ENCODE data around the gene FGF14. TPM values are rescaled to one million over a fixed set of nuclear protein-coding genes. Genes with fewer than 3 reads are reported as not detected.
A peak's percentile ranks its signal among the peaks of the same experiment; 100 is the strongest.

The FGF14 gene
- total RNA-seq, 1 donor from 2014 or later: 0.06 TPM

DNA sequence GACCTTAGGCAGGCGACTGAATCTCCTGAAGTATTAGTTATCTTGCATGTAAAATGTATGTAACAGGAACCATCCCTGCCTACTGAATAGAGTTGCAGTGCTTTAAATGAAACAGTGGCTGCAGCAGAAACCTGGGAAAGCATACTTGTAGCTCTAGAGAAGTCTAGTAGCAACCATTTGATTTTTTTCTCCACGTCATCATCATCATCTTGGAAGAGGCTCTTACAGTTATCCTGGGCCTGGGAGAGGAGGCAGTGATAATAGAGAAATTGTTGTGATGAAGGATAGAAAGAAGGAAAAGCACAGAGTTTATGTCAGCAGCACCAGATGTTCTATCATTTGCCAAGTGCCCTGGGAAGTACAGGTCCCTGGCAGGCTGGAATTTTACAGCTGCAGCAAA lies 571.8 kb downstream of the FGF14 start:
- H3K4me3 ChIP-seq (ENCODE audit: low read depth, low read length): no peak overlapping the region
- TF ChIP-seq, protein P1, sequence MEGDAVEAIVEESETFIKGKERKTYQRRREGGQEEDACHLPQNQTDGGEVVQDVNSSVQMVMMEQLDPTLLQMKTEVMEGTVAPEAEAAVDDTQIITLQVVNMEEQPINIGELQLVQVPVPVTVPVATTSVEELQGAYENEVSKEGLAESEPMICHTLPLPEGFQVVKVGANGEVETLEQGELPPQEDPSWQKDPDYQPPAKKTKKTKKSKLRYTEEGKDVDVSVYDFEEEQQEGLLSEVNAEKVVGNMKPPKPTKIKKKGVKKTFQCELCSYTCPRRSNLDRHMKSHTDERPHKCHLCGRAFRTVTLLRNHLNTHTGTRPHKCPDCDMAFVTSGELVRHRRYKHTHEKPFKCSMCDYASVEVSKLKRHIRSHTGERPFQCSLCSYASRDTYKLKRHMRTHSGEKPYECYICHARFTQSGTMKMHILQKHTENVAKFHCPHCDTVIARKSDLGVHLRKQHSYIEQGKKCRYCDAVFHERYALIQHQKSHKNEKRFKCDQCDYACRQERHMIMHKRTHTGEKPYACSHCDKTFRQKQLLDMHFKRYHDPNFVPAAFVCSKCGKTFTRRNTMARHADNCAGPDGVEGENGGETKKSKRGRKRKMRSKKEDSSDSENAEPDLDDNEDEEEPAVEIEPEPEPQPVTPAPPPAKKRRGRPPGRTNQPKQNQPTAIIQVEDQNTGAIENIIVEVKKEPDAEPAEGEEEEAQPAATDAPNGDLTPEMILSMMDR (conservative IDR thresholded peaks at IDR 0.05; ENCODE audit: low read depth, low read length): no peak
- DNase-seq (ENCODE audit: low read depth): no peak

DNA sequence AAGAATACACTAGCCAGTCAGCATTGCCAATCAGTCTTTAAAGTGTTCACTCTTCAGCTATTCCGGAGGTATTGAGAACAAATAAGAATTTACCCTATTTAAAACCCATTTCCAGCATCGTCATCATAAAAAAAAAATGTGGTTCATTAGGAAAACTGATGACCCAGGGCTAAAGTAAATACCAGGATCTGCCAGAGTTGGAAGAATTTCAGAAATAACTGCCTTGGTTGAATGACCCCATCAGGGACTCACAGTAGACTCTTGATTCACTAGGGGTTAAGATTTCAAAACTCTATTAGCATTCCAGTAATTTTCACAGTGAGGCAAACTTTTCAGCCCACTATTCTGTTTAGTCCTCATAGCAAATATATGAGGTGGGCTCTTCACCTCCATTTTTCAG lies 572.4 kb downstream of the FGF14 start:
- TF ChIP-seq, protein P1 (conservative IDR thresholded peaks at IDR 0.05; ENCODE audit: low read depth, low read length): no peak
- DNase-seq (ENCODE audit: low read depth): peak; percentile 44
- no peak overlapping the region for H3K4me3 ChIP-seq (ENCODE audit: low read depth, low read length)

DNA sequence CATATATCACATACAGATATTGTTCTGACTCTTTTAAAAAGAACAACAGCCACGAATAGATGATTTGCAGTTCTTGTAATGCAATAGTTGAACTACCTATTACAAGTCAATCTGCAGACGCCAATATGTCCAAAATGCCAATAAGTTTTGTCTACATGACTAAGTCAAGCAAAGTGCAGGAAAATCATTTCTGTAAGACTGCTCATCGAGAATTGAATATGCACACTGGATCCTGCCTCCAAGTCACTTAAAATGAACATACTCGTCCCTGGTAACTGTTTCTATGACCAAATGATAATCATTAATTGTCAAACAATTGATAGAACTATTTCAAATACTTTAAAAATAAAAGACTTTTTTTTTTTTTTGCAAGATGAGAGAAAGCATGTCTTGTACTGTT lies 573.7 kb downstream of the FGF14 start:
- no peak overlapping the region for H3K4me3 ChIP-seq (ENCODE audit: low read depth, low read length)
- TF ChIP-seq, protein P1 (conservative IDR thresholded peaks at IDR 0.05; ENCODE audit: low read depth, low read length): no peak
- no peak for DNase-seq (ENCODE audit: low read depth)

DNA sequence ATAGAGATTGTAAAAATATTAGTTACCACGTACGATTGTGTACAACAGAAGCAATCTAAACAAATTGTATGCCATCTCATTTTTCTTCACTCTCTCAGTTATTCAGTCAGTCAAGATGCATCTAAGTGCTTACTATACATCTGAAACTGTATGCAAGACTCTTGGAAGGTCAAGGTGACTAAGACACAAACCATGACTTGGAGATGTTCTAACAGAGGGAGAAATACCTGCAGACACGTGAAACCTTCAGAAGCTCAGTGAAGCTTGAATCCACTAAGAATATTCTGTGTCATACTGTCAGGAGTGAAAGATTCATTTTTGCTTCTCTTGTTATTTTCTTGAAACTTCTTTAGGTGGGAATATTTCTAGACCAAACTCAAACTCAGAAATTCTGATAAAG lies 584.0 kb downstream of the FGF14 start:
- no peak overlapping the region for H3K4me3 ChIP-seq (ENCODE audit: low read depth, low read length)
- TF ChIP-seq, protein P1 (conservative IDR thresholded peaks at IDR 0.05; ENCODE audit: low read depth, low read length): no peak
- no peak for DNase-seq (ENCODE audit: low read depth)

DNA sequence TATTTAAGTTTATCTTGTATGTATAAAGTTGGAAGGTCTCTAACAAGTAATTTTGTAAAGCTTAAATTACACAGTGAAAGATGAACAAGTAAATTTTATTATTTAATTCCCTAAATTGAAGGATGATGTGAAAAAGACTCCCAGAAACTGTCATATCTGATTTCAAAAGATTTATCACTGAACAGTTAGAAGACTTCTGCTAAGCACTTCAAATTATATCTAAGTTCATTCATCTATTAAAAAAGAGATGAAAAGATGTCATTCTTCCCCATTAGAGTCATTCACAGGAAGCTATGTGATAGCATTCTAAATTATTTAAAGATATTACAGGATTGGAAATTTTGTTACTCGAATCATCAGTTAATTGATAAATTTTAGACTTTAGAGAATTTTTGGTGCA lies 590.0 kb downstream of the FGF14 start:
- DNase-seq (ENCODE audit: low read depth): no peak

DNA sequence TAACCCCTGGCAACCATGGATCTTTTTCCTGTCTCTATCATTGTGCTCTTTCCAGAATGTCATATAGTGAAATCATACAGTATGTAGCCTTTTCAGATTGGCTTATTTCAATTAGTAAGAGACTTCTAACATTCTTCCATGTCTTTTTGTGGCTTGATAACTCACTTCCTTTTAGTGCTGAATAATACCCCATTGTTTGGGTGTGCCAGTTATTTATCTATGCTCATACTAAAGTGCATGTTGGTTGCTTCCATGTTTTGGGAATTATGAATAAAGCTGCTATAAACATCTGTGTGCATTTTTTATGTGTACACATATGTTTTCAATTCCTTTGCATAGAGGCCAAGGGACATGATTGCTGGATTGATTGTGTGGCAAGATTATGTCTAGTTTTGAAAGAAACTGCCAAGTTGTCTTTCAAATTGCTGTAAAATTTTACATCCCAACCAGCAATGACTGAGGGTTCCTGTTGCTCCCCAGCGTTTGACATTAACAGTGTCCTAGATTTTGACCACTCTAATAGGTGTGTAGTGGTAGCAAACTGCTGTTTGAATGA lies 590.5 kb downstream of the FGF14 start:
- no peak overlapping the region for H3K4me3 ChIP-seq (ENCODE audit: low read depth, low read length)
- no peak for DNase-seq (ENCODE audit: low read depth)
- TF ChIP-seq, protein P1 (conservative IDR thresholded peaks at IDR 0.05; ENCODE audit: low read depth, low read length): no peak

More for the DNA sequence above, 590.0 kb downstream of the FGF14 start:
- no peak overlapping the region for H3K4me3 ChIP-seq (ENCODE audit: low read depth, low read length)
- TF ChIP-seq, protein P1 (conservative IDR thresholded peaks at IDR 0.05; ENCODE audit: low read depth, low read length): no peak

DNA sequence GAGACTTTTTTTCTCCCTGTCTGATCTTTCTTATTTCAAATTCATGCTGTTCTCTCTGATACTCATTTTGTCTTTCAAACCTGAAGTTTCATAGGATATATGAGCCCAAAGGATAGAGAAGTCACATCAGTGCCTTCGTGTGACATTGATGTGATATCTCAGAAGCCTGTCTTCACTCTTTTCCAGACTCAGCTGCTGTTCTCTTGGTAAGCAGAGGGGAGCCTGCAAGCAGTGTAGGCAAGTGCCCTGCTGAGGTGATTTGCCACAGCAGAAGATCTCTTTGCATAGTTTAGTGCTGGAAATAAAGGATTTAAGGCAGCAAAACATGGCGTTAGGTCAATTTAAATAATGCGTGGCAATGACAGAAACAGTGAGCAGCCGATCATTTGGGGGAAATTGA lies 602.7 kb downstream of the FGF14 start:
- no peak overlapping the region for H3K4me3 ChIP-seq (ENCODE audit: low read depth, low read length)
- TF ChIP-seq, protein P1 (conservative IDR thresholded peaks at IDR 0.05; ENCODE audit: low read depth, low read length): no peak
- no peak for DNase-seq (ENCODE audit: low read depth)
